ENCODE measurements around the gene PLA2R1. TPM values are rescaled to one million over a fixed set of nuclear protein-coding genes. Genes with fewer than 3 reads are reported as not detected.
A peak's percentile ranks its signal among the peaks of the same experiment; 100 is the strongest.
"Not testable (repeated sequence)": the region's sequence is repeated elsewhere in the genome, so short reads cannot be mapped to it uniquely, and the experiment has no call there.

The PLA2R1 gene
- total RNA-seq, 2 experiments from 2014 or later = not detected

- ChIA-PET CTCF (no interaction called here), POLR2A (no interaction called here)
- no peak for DNase-seq
- Mint-ChIP-seq H3K27ac (no peak overlapping the region), H3K9me3 (ENCODE audit: insufficient read depth) (no peaks in the 10 kb centered on the region), H3K4me3 (no peak overlapping the region), H3K36me3 (ENCODE audit: low read depth) (no peaks in the 10 kb centered on the region), H3K4me1 (ENCODE audit: low read depth) (no peaks in the 10 kb centered on the region), H3K27me3 (ENCODE audit: low read depth) (peaks cover 17% of the 10 kb centered on the region)
- ATAC-seq = no peak
Observed at GRCh38 chr2:159988412-159988970, 73.9 kb downstream of the PLA2R1 start.

GRCh38 chr2:159987181-159987580, 75.2 kb downstream of the PLA2R1 start:
- Mint-ChIP-seq H3K27me3 (ENCODE audit: low read depth) (peaks cover 15% of the 10 kb centered on the region), H3K27ac (no peak overlapping the region), H3K4me1 (ENCODE audit: low read depth) (no peaks in the 10 kb centered on the region), H3K9me3 (ENCODE audit: insufficient read depth) (no peaks in the 10 kb centered on the region), H3K36me3 (ENCODE audit: low read depth) (no peaks in the 10 kb centered on the region), H3K4me3 (no peak overlapping the region)
- ATAC-seq (no peak), DNase-seq (no peak)
- ChIA-PET CTCF (no interaction called here), POLR2A (no interaction called here)

GRCh38 chr2:159985656-159986055, 76.8 kb downstream of the PLA2R1 start:
- POLR2A ChIA-PET = no interaction called here
- no peaks in the 10 kb centered on the region for H3K36me3 Mint-ChIP-seq (ENCODE audit: low read depth)
- H3K4me1 Mint-ChIP-seq (ENCODE audit: low read depth) = no peaks in the 10 kb centered on the region
- no peak overlapping the region for H3K27ac Mint-ChIP-seq
- CTCF ChIA-PET = no interaction called here
- no peak overlapping the region for H3K4me3 Mint-ChIP-seq
- ATAC-seq (no peak), DNase-seq (no peak)
- H3K27me3 Mint-ChIP-seq (ENCODE audit: low read depth) = peaks cover 21% of the 10 kb centered on the region
- no peaks in the 10 kb centered on the region for H3K9me3 Mint-ChIP-seq (ENCODE audit: insufficient read depth)

- CTCF ChIA-PET = interaction anchor here (0.8 to 1.0 kb wide), 2 partner anchors 16 to 38 kb away, joined by 3 read pairs; no protein-coding TSS in a partner anchor
- no peak for ATAC-seq
- H3K27me3 Mint-ChIP-seq (ENCODE audit: low read depth) = peaks cover 21% of the 10 kb centered on the region
Observed at GRCh38 chr2:159984034-159984433, 78.4 kb downstream of the PLA2R1 start.

GRCh38 chr2:159982842-159983785, 79.3 kb downstream of the PLA2R1 start:
- Mint-ChIP-seq H3K4me1 (ENCODE audit: low read depth) (no peaks in the 10 kb centered on the region), H3K4me3 (no peak overlapping the region), H3K27me3 (ENCODE audit: low read depth) (peaks cover 20% of the 10 kb centered on the region), H3K9me3 (ENCODE audit: insufficient read depth) (no peaks in the 10 kb centered on the region), H3K27ac (no peak overlapping the region), H3K36me3 (ENCODE audit: low read depth) (no peaks in the 10 kb centered on the region)
- ATAC-seq (no peak), DNase-seq (no peak)
- POLR2A ChIA-PET = no interaction called here
- CTCF ChIA-PET = interaction anchor here (0.8 to 1.0 kb wide), 2 partner anchors 15 to 39 kb away, joined by 3 read pairs; no protein-coding TSS in a partner anchor

More at GRCh38 chr2:159984034-159984433, 78.4 kb downstream of the PLA2R1 start:
- no peaks in the 10 kb centered on the region for H3K9me3 Mint-ChIP-seq (ENCODE audit: insufficient read depth)
- no peaks in the 10 kb centered on the region for H3K4me1 Mint-ChIP-seq (ENCODE audit: low read depth)
- no peaks in the 10 kb centered on the region for H3K36me3 Mint-ChIP-seq (ENCODE audit: low read depth)
- POLR2A ChIA-PET = no interaction called here
- H3K27ac Mint-ChIP-seq = no peak overlapping the region
- H3K4me3 Mint-ChIP-seq = no peak overlapping the region
- no peak for DNase-seq

GRCh38 chr2:159982270-159982669, 80.1 kb downstream of the PLA2R1 start:
- H3K27ac Mint-ChIP-seq = no peak overlapping the region
- peaks cover 15% of the 10 kb centered on the region for H3K27me3 Mint-ChIP-seq (ENCODE audit: low read depth)
- H3K36me3 Mint-ChIP-seq (ENCODE audit: low read depth) = no peaks in the 10 kb centered on the region
- DNase-seq = no peak
- H3K9me3 Mint-ChIP-seq (ENCODE audit: insufficient read depth) = no peaks in the 10 kb centered on the region
- POLR2A ChIA-PET = no interaction called here
- no peak for ATAC-seq
- H3K4me1 Mint-ChIP-seq (ENCODE audit: low read depth) = no peaks in the 10 kb centered on the region
- CTCF ChIA-PET = interaction anchor here (0.6 kb wide), 1 partner anchor 1249 kb away, joined by 3 read pairs; no protein-coding TSS in a partner anchor
- no peak overlapping the region for H3K4me3 Mint-ChIP-seq

- DNase-seq = no peak
- no peak for ATAC-seq
- Mint-ChIP-seq H3K27me3 (ENCODE audit: low read depth) (peaks cover 14% of the 10 kb centered on the region), H3K27ac (no peak overlapping the region), H3K9me3 (ENCODE audit: insufficient read depth) (no peaks in the 10 kb centered on the region), H3K4me1 (ENCODE audit: low read depth) (no peaks in the 10 kb centered on the region), H3K4me3 (no peak overlapping the region), H3K36me3 (ENCODE audit: low read depth) (no peaks in the 10 kb centered on the region)
- ChIA-PET CTCF (no interaction called here), POLR2A (no interaction called here)
Observed at GRCh38 chr2:159976527-159977160, 85.8 kb downstream of the PLA2R1 start.

GRCh38 chr2:159973325-159973724, 89.1 kb downstream of the PLA2R1 start:
- no peak overlapping the region for H3K4me3 Mint-ChIP-seq
- ChIA-PET POLR2A (no interaction called here), CTCF (no interaction called here)
- peaks cover 7% of the 10 kb centered on the region for H3K27me3 Mint-ChIP-seq (ENCODE audit: low read depth)
- H3K27ac Mint-ChIP-seq = no peak overlapping the region
- no peaks in the 10 kb centered on the region for H3K4me1 Mint-ChIP-seq (ENCODE audit: low read depth)
- ATAC-seq (no peak), DNase-seq (no peak)
- H3K36me3 Mint-ChIP-seq (ENCODE audit: low read depth) = no peaks in the 10 kb centered on the region
- H3K9me3 Mint-ChIP-seq (ENCODE audit: insufficient read depth) = no peaks in the 10 kb centered on the region

- H3K27ac Mint-ChIP-seq = no peak overlapping the region
- no peak overlapping the region for H3K4me3 Mint-ChIP-seq
- CTCF ChIA-PET = no interaction called here
Observed at GRCh38 chr2:159971365-159972152, 90.9 kb downstream of the PLA2R1 start.

GRCh38 chr2:159970548-159970947, 91.9 kb downstream of the PLA2R1 start:
- H3K27me3 Mint-ChIP-seq (ENCODE audit: low read depth); H3K9me3 Mint-ChIP-seq (ENCODE audit: insufficient read depth); DNase-seq; H3K36me3 Mint-ChIP-seq (ENCODE audit: low read depth); H3K27ac Mint-ChIP-seq; H3K4me3 Mint-ChIP-seq; H3K4me1 Mint-ChIP-seq (ENCODE audit: low read depth); POLR2A ChIA-PET; CTCF ChIA-PET; ATAC-seq: not testable (repeated sequence)

More at GRCh38 chr2:159971365-159972152, 90.9 kb downstream of the PLA2R1 start:
- Mint-ChIP-seq H3K4me1 (ENCODE audit: low read depth) (no peaks in the 10 kb centered on the region), H3K27me3 (ENCODE audit: low read depth) (peaks cover 7% of the 10 kb centered on the region), H3K9me3 (ENCODE audit: insufficient read depth) (no peaks in the 10 kb centered on the region), H3K36me3 (ENCODE audit: low read depth) (no peaks in the 10 kb centered on the region)
- POLR2A ChIA-PET = no interaction called here
- no peak for DNase-seq
- ATAC-seq = no peak

GRCh38 chr2:159968279-159968900, 94.0 kb downstream of the PLA2R1 start:
- Mint-ChIP-seq H3K27ac (no peak overlapping the region), H3K9me3 (ENCODE audit: insufficient read depth) (no peaks in the 10 kb centered on the region), H3K36me3 (ENCODE audit: low read depth) (no peaks in the 10 kb centered on the region), H3K4me3 (no peak overlapping the region), H3K4me1 (ENCODE audit: low read depth) (no peaks in the 10 kb centered on the region), H3K27me3 (ENCODE audit: low read depth) (no peaks in the 10 kb centered on the region)
- ChIA-PET CTCF (interaction anchor here (0.8 to 1.4 kb wide), 4 partner anchors 15 to 852 kb away, joined by 3 to 5 read pairs (median 4); no protein-coding TSS in a partner anchor), POLR2A (no interaction called here)
- peak; percentile 22 for DNase-seq
- no peak for ATAC-seq

Measured in activated CD8-positive, alpha-beta T cell treated with anti-CD3 and anti-CD28 coated beads, Interleukin-2, amount 10 ng/mL, durations not matched to agents 7 days and 5 days (primary cell).